Renal pelvis (tissue), 4 donors: ENCODE measurements around the gene DOCK3. TPM values are rescaled to one million over a fixed set of nuclear protein-coding genes. Genes with fewer than 3 reads are reported as not detected.
"Not testable (repeated sequence)": the region's sequence is repeated elsewhere in the genome, so short reads cannot be mapped to it uniquely, and the experiment has no call there.

Experiments used
- DNase-seq: peaks from one replicate; pipeline ENCODE4 v3.0.0-alpha.2; 2013
- polyA plus RNA-seq, 3 donors: library from polyadenylated mRNA; unstranded; fragments of 120-200 nt; gene quantifications; one replicate each; pipeline ENCODE4 v1.2.1, GENCODE V29; 2013; ENCODE audit not compliant: insufficient read length in 3 of 3

DOCK3 gene
- polyA plus RNA-seq, 3 donors, result 1.2 to 2.1 (median 2.0) TPM

- no peak for DNase-seq
Measured at GRCh38 chr3:50651920-50652529, 22.7 kb upstream of the DOCK3 start.

GRCh38 chr3:50652709-50653108 lies 22.0 kb upstream of the DOCK3 start:
- no peak for DNase-seq

- no peak for DNase-seq
Measured at GRCh38 chr3:50653937-50654595, 20.7 kb upstream of the DOCK3 start.

- no peak for DNase-seq
Measured at GRCh38 chr3:50655009-50655830, 19.5 kb upstream of the DOCK3 start.

- no peak for DNase-seq
Measured at GRCh38 chr3:50656417-50657195, 18.1 kb upstream of the DOCK3 start.

GRCh38 chr3:50657407-50657806 lies 17.3 kb upstream of the DOCK3 start:
- DNase-seq, result no peak

GRCh38 chr3:50657816-50658215 lies 16.9 kb upstream of the DOCK3 start:
- DNase-seq, result no peak

GRCh38 chr3:50658416-50658815 lies 16.3 kb upstream of the DOCK3 start:
- no peak for DNase-seq

- no peak for DNase-seq
Measured at GRCh38 chr3:50658831-50659230, 15.9 kb upstream of the DOCK3 start.

GRCh38 chr3:50660386-50660785 lies 14.3 kb upstream of the DOCK3 start:
- DNase-seq, result no peak

GRCh38 chr3:50661321-50661837 lies 13.3 kb upstream of the DOCK3 start:
- DNase-seq, result no peak

- DNase-seq, result no peak
Measured at GRCh38 chr3:50662408-50662807, 12.3 kb upstream of the DOCK3 start.

- no peak for DNase-seq
Measured at GRCh38 chr3:50665081-50665840, 9.5 kb upstream of the DOCK3 start.

- DNase-seq, result not testable (repeated sequence)
Measured at GRCh38 chr3:50665841-50666115, 8.9 kb upstream of the DOCK3 start.

GRCh38 chr3:50666837-50667236 lies 7.9 kb upstream of the DOCK3 start:
- no peak for DNase-seq

- no peak for DNase-seq
Measured at GRCh38 chr3:50671331-50671730, 3.4 kb upstream of the DOCK3 start.

- no peak for DNase-seq
Measured at GRCh38 chr3:50672656-50673055, 2.1 kb upstream of the DOCK3 start.

GRCh38 chr3:50673931-50674330 lies 796 bp upstream of the DOCK3 start:
- no peak for DNase-seq

GRCh38 chr3:50675179-50676030 lies 678 bp downstream of the DOCK3 start:
- DNase-seq, result no peak

- no peak for DNase-seq
Measured at GRCh38 chr3:50676031-50676705, 1.4 kb downstream of the DOCK3 start.
